Fibroblast of lung (primary cell): Measurements from ENCODE around the gene EXD2.

ENCODE experiments used
- EZH2 ChIP-seq: IDR thresholded peaks from 2 replicates; pipeline ENCODE4 v1.5.1; 2012; ENCODE audit warnings: low read length, control low read depth, mild to moderate bottlenecking; ENCODE audit errors: missing control alignments
- TF ChIP-seq, protein P1 (sequence below), 2 donors: IDR thresholded peaks in 1 of 2; conservative IDR thresholded peaks in 1 of 2; 1 replicate in 1 of 2; 2 replicates in 1 of 2; pipeline ENCODE4 v1.5.1; 2011 to 2012; ENCODE audit warnings: low read length in 2 of 2, control low read depth in 1 of 2, inconsistent platforms in 1 of 2, low read depth in 1 of 2, mild to moderate bottlenecking in 1 of 2

DNA sequence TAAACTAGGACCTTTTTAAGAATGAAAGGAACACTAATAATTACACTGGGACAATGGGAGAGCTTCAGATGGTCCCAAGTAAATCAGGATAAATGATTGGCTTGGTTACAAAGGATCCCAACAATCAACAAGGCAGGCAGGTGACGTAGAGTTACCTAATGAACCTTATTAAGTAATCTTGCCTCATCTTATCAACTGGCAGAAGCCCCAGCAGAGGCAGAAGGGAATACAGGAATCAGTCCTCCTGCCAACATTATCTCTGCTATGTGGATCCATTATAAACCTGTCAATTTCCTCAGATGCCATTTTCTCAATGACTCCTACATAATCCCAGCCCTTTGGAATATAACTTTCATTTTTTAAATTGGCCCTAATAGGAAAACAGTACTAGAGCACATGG lies 49.7 kb upstream of the EXD2 start:
- TF ChIP-seq, protein P1, sequence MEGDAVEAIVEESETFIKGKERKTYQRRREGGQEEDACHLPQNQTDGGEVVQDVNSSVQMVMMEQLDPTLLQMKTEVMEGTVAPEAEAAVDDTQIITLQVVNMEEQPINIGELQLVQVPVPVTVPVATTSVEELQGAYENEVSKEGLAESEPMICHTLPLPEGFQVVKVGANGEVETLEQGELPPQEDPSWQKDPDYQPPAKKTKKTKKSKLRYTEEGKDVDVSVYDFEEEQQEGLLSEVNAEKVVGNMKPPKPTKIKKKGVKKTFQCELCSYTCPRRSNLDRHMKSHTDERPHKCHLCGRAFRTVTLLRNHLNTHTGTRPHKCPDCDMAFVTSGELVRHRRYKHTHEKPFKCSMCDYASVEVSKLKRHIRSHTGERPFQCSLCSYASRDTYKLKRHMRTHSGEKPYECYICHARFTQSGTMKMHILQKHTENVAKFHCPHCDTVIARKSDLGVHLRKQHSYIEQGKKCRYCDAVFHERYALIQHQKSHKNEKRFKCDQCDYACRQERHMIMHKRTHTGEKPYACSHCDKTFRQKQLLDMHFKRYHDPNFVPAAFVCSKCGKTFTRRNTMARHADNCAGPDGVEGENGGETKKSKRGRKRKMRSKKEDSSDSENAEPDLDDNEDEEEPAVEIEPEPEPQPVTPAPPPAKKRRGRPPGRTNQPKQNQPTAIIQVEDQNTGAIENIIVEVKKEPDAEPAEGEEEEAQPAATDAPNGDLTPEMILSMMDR (conservative IDR thresholded peaks at IDR 0.05 in 1 of 2, IDR thresholded peaks at IDR 0.05 in 1 of 2; ENCODE audit: low read depth in 1 of 2, low read length in 2 of 2) = no peak
- no peak for TF ChIP-seq EZH2
